NT2/D1 (cell line): Measurements from ENCODE around the gene ZFC3H1.

Experiments
- SUZ12 ChIP-seq: IDR thresholded peaks from 2 replicates; pipeline ENCODE4 v1.6.1; 2011; ENCODE audit not compliant: insufficient read length, insufficient read depth; ENCODE audit errors: extremely low read depth
- YY1 ChIP-seq: IDR thresholded peaks from 2 replicates; pipeline ENCODE4 v1.6.1; 2011; ENCODE audit not compliant: insufficient read length, insufficient read depth

GRCh38 chr12:71645268-71645667 lies 18.4 kb downstream of the ZFC3H1 start:
- no peak for TF ChIP-seq YY1
- no peak for TF ChIP-seq SUZ12
